ES-I3 (cell line): Measurements from ENCODE around the gene NFIB.

Experiments
- H3K36me3 ChIP-seq: 2 replicates; pipeline ENCODE4 v1.6.1; 2013; ENCODE audit warnings: mild to moderate bottlenecking, low read length, control low read depth, moderate library complexity; ENCODE audit not compliant: insufficient read depth
- H3K4me1 ChIP-seq: 2 replicates; pipeline ENCODE4 v1.6.1; 2013; ENCODE audit warnings: mild to moderate bottlenecking, control low read depth, low read length; ENCODE audit not compliant: insufficient read depth
- H3K9ac ChIP-seq: 2 replicates; pipeline ENCODE4 v1.6.1; 2013; ENCODE audit warnings: low read depth, mild to moderate bottlenecking, low read length, moderate library complexity
- H3K9me3 ChIP-seq: 2 replicates; pipeline ENCODE4 v1.6.1; 2013; ENCODE audit warnings: mild to moderate bottlenecking, low read length, moderate library complexity; ENCODE audit not compliant: control insufficient read depth, insufficient read depth

NFIB gene

DNA sequence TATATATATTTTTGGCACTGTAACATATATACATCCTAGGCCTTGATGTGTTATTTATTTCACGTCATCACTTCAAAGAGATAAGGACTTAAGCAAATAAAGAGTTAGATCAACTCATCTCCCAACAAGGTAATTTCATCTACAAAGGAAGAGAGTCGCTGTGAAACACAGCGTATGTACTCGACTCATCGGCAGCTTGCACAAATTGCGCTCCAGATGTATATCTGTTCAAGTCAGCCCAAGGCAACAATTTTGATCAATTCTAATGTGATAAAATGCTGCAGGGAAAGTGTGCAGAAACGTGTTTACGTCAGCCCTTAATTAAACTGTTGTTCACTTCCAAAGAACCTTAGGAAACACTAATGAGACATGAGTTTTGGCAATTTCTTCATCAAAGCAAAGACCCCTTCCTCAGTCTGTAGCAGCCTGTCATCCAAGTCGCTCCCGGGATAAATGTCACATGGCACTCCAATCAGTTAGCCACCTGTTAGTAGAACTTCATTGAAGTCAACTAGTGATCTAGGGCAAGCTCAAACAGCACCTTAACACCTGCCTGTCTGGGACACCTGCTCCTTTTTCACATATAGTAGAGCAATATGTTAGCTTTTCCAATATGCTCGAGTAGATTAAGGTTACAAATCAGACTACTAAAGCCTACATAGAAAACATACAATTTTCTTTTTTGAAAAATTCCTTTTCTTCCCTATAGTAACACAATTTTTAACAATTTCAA lies 182.4 kb downstream of the NFIB start:
- Histone ChIP-seq H3K9me3 (no peaks in the 10 kb centered on the region), H3K36me3 (no peaks in the 10 kb centered on the region), H3K4me1 (no peaks in the 10 kb centered on the region), H3K9ac (no peak overlapping the region)

DNA sequence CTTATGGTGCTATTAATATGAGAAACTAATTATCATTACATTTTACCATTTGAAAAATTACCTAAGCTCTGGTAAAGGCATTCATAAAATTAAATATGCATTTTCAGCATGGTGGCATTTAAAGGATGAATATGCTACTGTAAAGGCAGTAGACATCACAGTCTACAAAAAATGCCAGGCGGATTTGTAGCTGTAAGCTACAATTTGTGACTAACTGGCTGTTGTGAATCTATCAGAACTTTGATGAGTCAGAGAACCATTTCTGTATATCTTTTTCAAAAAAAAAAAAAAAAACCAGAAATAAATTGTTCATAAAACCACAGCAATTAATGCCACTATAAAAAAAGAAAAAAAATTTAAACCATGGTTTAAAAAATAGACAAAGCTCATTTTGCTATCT lies 186.3 kb downstream of the NFIB start:
- H3K9ac ChIP-seq, result no peak overlapping the region
- no peaks in the 10 kb centered on the region for H3K36me3 ChIP-seq
- H3K4me1 ChIP-seq, result no peaks in the 10 kb centered on the region
- no peaks in the 10 kb centered on the region for H3K9me3 ChIP-seq

DNA sequence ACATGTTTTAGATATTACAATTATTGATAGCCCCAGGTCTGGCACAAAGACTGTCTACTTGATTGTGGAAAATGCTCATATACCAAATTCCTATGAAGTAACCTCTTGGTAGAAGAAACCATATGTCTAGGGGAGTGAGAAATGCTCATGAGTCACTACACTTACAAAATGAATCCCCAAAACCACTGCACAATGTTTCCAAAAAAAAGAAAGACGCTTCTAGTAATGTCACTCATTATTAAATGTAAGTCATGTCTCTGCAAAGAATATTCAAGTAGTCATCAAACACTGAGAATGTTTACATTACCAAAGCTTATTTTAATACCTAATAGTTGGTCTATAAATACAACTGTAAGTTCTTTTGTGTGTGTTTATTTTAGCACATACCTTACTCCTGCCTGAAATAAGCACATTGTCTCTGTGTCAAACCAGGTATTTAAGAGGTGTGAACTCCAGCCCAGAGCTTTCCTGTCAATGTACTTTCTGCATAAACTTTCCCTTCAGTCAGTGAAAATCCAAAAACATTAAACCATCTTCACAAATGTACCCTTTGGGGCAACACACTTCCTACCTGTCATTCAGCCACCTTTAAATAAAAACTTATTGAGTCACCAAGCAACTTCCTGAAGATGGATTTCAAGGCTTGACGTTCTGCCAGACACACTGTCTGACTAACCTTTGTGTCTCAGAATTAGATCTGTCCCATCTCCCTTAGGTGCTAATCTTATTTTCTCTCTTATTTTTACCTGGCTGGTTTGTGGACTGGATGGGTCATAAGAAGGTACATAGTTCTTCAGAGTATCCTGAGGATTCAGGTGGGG lies 194.0 kb downstream of the NFIB start:
- Histone ChIP-seq H3K36me3 (no peaks in the 10 kb centered on the region), H3K9me3 (no peaks in the 10 kb centered on the region), H3K4me1 (peaks cover 12% of the 10 kb centered on the region; the same call in 1 of the 2 replicates), H3K9ac (no peak overlapping the region)

DNA sequence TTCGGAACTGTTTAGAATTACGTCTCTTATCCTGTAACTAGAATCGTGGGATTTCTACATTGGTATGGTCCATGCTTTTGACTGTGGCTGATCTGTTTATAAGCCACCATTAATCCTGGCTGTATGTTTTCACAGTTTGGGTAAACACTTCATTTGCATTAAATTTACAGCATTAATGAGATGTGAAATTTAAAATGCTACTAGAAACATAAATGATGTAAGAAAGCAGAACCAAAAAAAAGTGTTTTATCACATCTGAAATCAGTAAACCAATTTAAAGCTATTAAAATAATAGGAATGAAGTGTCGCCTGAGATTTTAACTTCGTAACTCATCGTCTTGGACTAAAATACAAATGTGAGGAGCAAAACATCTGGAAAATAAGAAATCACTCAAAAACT lies 201.7 kb downstream of the NFIB start:
- H3K9me3 ChIP-seq, result no peaks in the 10 kb centered on the region
- H3K36me3 ChIP-seq, result no peaks in the 10 kb centered on the region
- H3K4me1 ChIP-seq, result peaks cover 21% of the 10 kb centered on the region
- H3K9ac ChIP-seq, result no peak overlapping the region

DNA sequence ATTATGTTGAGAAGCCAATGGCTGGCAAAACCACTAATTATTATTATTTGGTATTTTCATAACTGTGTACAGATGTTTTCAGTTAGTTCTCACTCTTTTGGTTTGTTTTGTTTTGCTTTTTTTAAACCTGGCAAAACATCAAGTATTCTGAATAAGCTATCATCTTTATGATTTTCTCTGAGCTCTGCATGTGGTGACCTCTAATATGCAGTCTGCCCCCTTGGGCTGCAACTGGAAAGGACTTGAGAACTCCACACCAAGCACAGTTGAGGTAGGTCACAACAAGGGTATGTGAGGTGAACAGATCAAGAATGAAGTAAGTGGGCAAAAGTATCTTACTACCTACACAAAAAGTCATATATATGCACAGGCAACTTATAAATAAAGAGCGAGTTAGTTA lies 202.2 kb downstream of the NFIB start:
- H3K9ac ChIP-seq, result no peak overlapping the region
- H3K36me3 ChIP-seq, result no peaks in the 10 kb centered on the region
- H3K9me3 ChIP-seq, result no peaks in the 10 kb centered on the region
- H3K4me1 ChIP-seq, result peaks cover 23% of the 10 kb centered on the region

DNA sequence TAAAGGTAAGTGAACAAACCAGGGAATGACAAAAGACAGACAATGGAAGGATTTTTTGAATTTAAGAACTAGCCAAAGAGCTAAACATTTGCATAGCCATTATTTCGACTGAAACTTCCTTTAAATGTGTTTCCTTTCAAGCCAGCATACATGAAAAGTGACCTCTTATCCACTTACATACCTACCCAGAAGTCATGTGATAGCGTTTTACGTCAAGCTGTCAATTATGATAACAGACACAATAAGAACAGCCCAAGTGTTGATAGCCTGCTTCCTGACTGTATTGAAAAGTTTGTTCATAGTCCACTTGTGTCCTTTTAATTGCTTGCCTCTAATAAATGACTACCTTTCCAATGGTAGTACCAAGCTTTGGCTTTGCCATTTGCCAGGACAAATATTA lies 206.0 kb downstream of the NFIB start:
- Histone ChIP-seq H3K9me3 (no peaks in the 10 kb centered on the region), H3K9ac (no peak overlapping the region), H3K4me1 (peaks cover 21% of the 10 kb centered on the region), H3K36me3 (no peaks in the 10 kb centered on the region)

DNA sequence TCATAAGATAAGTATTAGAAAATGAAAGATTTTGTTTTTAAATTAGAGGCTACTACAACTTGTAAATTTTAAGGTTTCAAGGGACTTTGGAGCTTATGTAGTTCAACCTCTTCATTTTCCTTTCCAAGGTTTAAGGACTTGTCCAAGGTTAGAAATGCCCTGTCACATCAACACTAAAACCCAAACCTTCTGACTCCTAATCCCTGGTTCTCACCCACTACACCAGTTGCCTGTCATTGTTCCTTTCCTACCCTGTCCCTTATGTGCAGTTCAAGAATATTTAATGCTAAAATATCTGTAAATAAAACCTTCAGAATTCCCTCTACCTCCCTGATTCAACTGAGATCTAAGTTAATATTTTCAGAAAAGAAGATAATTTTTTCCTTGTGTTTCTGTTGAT lies 206.4 kb downstream of the NFIB start:
- Histone ChIP-seq H3K4me1 (peaks cover 25% of the 10 kb centered on the region), H3K9me3 (no peaks in the 10 kb centered on the region), H3K36me3 (no peaks in the 10 kb centered on the region), H3K9ac (no peak overlapping the region)

DNA sequence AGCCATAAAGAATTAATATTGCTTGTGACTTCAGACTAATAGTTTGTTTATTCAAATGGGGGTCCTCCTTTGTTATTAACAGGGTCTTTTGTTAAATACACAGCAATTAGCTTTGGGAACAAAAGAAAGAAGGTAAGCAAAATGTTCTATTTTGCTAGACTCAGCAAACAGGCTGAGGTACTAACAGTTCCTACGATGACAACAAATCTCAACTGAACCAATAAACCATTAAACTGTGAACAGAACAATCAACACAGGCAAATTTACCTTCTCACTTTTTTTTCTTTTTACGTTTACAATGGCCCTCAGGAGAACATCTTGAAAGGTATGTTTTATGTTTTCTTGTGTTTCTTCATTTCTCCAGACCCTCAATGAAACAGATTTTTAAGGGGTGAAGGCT lies 207.2 kb downstream of the NFIB start:
- Histone ChIP-seq H3K36me3 (no peaks in the 10 kb centered on the region), H3K9me3 (no peaks in the 10 kb centered on the region), H3K9ac (no peak overlapping the region), H3K4me1 (peaks cover 25% of the 10 kb centered on the region)

DNA sequence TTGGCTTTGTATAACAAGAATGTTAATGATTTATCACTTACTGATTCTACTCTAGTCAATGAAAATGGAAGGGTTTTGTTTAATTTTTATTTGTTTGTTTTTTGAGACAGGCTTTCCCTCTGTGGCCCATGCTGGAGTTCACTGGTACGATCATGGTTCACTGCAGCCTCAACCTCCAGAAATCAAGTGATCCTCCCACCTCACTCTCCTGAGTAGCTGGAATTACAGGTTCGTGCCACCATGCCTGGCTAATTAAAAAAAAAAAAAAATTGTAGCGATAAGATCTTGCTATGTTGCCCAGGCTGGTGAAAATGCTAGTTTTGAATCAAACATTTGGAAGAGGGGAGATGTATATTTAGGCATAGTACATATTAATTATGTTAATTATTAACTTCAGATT lies 209.4 kb downstream of the NFIB start:
- H3K9ac ChIP-seq, result no peak overlapping the region
- no peaks in the 10 kb centered on the region for H3K36me3 ChIP-seq
- no peaks in the 10 kb centered on the region for H3K9me3 ChIP-seq
- peaks cover 25% of the 10 kb centered on the region for H3K4me1 ChIP-seq

DNA sequence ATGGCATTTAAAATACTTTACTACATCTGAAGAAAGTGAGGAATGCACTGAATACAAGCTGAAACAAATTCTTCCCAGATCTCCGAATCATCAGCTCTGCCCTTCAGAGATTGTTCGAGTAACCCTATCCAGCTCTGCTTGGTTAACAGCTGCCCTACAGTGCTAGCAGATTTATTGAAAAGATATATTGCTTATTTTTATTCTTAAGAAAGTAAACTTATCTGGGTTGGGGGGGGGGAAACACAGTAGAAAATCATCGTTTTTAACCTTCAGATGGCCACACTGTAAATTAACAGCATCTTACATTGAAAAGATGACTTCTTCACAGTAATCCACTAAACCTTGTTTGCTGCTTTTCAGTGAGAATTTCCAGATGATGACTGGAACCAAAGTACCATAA lies 210.8 kb downstream of the NFIB start:
- no peaks in the 10 kb centered on the region for H3K9me3 ChIP-seq
- no peak overlapping the region for H3K9ac ChIP-seq
- H3K4me1 ChIP-seq, result peaks cover 24% of the 10 kb centered on the region
- H3K36me3 ChIP-seq, result no peaks in the 10 kb centered on the region

DNA sequence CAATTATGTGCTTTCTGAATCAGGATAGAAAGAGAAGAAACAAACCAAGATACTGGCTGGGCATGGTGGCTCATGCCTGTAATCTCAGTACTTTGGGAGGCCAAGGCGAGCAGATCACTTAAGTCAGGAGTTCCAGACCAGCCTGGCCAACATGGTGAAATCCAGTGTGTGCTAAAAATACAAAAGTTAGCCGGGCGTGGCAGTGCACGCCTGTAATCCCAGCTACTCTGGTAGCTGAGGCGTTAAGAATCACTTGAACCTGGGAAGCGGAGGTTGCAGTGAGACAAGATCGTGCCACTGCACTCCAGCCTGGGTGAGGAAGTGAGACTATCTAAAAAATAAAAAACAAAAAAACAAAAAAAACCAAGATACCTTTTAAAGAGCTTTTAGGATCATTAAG lies 214.2 kb downstream of the NFIB start:
- H3K36me3 ChIP-seq, result no peaks in the 10 kb centered on the region
- H3K9me3 ChIP-seq, result no peaks in the 10 kb centered on the region
- no peak overlapping the region for H3K9ac ChIP-seq
- peaks cover 31% of the 10 kb centered on the region for H3K4me1 ChIP-seq

DNA sequence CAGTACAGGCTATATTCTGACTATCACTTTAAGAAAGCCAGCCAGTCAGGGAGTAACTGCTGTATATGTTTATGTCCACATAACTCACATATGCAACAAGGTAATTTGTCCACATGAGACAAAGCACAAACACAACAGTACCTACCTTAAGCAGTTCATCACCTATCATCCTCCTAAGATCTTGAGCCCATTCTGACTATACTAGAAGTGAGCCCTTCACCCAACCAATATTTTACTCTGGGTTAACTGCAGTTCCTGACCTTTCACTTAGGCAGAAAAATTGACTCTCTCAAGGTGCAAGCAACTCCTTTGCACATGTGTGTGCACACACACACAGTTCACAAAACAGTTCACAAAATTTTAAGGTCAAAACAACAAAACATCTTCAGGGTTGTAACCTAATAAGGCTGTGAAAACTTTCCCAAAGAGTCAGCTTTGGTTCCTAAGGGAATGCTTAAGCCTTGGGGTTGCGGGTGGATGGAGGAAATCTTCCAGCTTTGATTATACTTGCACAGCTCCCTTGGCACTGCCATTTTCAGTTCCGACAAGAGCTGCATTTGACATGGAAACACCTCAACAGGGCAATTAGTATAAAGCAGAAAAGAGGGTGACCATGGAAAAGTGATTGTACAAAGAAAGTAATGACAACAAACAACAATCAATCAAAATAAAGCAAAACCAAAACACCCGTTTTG lies 215.3 kb downstream of the NFIB start:
- no peaks in the 10 kb centered on the region for H3K36me3 ChIP-seq
- no peak overlapping the region for H3K9ac ChIP-seq
- no peaks in the 10 kb centered on the region for H3K9me3 ChIP-seq
- peaks cover 31% of the 10 kb centered on the region for H3K4me1 ChIP-seq

DNA sequence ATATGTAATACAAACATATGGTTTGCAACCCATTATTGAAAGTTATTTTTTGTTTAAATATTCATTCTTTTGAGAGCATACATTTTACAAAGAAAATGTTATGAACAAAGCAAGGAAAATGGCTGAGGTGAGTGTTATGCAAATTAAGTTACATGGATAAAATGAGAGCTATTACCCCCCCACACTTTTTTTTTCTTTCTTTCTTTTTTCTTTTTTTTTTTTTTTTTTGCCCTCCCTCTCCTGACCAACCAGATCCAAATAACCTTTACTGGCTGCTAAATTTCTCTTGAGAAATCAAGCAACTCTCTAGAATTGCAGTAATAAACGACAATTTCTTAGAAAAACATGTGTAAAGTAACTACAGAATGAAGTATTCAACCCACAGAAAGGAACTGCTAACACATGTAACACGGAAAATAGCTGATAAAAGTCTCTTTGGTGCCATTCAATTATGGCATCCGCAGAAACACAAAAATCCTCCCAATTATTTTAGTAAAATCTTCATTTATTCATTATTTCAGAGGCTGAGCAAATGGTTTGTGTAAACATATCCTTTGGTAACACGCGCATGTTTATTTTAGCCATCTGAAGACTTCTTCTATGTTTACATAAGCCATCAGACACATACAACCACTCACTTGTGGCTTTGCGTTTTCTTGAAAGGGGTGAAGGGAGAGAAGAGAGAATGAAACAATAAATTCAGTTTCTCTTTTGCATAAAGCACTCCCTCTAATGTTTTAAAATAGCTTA lies 216.1 kb downstream of the NFIB start:
- Histone ChIP-seq H3K36me3 (no peaks in the 10 kb centered on the region), H3K9ac (no peak overlapping the region), H3K4me1 (peaks cover 27% of the 10 kb centered on the region), H3K9me3 (no peaks in the 10 kb centered on the region)

DNA sequence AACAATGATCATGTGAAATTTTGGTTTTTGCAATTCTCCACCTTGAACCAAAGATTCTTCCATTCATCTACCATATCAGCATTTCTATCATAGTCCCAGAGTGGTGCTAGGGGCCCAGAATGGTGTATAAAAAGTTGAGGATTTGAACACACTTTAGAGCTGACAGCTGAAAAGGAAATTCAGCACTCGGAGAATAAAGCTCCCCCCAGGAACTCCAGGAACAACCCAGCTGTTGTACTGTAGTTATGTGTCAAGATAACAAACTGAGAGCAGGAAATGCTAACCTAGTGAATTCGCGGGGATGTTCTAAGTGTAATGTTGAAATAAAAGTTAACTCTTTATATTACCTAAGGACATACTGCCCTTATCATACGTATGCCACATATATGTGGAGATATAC lies 216.7 kb downstream of the NFIB start:
- Histone ChIP-seq H3K36me3 (no peaks in the 10 kb centered on the region), H3K9ac (no peak overlapping the region), H3K4me1 (peaks cover 24% of the 10 kb centered on the region), H3K9me3 (no peaks in the 10 kb centered on the region)
